ENCODE measurements around the gene PALMD.

GRCh38 chr1:99638853-99639252 lies 7.1 kb upstream of the PALMD start:
- TF ChIP-seq SUZ12 (IDR thresholded peaks at IDR 0.05; ENCODE audit: extremely low read depth, insufficient read depth, insufficient read length) (no peak), ZNF274 (IDR thresholded peaks at IDR 0.05; ENCODE audit: low read depth, low read length) (no peak), YY1 (IDR thresholded peaks at IDR 0.05; ENCODE audit: insufficient read depth, insufficient read length) (no peak)

All from NT2/D1 (cell line).